Astrocyte (in vitro differentiated cells and primary cell): ENCODE data around the gene ATP2B2. TPM values are rescaled to one million over a fixed set of nuclear protein-coding genes. Genes with fewer than 3 reads are reported as not detected.

Source experiments
- DNase-seq: peaks from one replicate; pipeline ENCODE4 v3.0.0-alpha.2; 2010; ENCODE audit warnings: low read depth
- FAIRE-seq: peaks from 2 replicates; lab custom pipeline; 2011; peaks lifted over from hg19 to GRCh38; lab: Jason Lieb, UNC
- H2AFZ ChIP-seq: 2 replicates; pipeline ENCODE4 v1.6.0; 2012; ENCODE audit warnings: low read depth, low read length, inconsistent platforms
- H3K27ac ChIP-seq: 2 replicates; pipeline ENCODE4 v1.5.1; 2011; ENCODE audit warnings: low read depth, low read length, inconsistent platforms
- H3K27me3 ChIP-seq: 2 replicates; pipeline ENCODE4 v1.6.0; 2011; ENCODE audit warnings: low read length, inconsistent platforms; ENCODE audit not compliant: insufficient read depth
- H3K36me3 ChIP-seq: 2 replicates; pipeline ENCODE4 v1.5.1; 2011; ENCODE audit warnings: low read length, inconsistent platforms; ENCODE audit not compliant: insufficient read depth
- H3K4me1 ChIP-seq: 2 replicates; pipeline ENCODE4 v1.5.1; 2011; ENCODE audit warnings: low read length, inconsistent platforms; ENCODE audit not compliant: insufficient read depth
- H3K4me2 ChIP-seq: 2 replicates; pipeline ENCODE4 v1.6.0; 2012; ENCODE audit warnings: low read length, inconsistent platforms
- H3K4me3 ChIP-seq: 2 replicates; pipeline ENCODE4 v1.5.1; 2011; ENCODE audit warnings: low read depth, mild to moderate bottlenecking, low read length, inconsistent platforms; ENCODE audit not compliant: insufficient read depth
- H3K79me2 ChIP-seq: 2 replicates; pipeline ENCODE4 v1.6.0; 2012; ENCODE audit warnings: mild to moderate bottlenecking, low read length, inconsistent platforms; ENCODE audit not compliant: insufficient read depth
- H3K9ac ChIP-seq: 2 replicates; pipeline ENCODE4 v1.6.0; 2012; ENCODE audit warnings: mild to moderate bottlenecking, low read length, inconsistent platforms
- H3K9me3 ChIP-seq: 2 replicates; pipeline ENCODE4 v1.5.1; 2012; ENCODE audit warnings: low read depth, mild to moderate bottlenecking, low read length, inconsistent platforms; ENCODE audit not compliant: insufficient read depth
- H4K20me1 ChIP-seq: 2 replicates; pipeline ENCODE4 v1.6.0; 2012; ENCODE audit warnings: low read length, inconsistent platforms; ENCODE audit not compliant: insufficient read depth
- H3K27ac Mint-ChIP-seq: one replicate; pipeline ENCODE4 v1.8.0; 2021; ENCODE audit warnings: mild to moderate bottlenecking, mixed read lengths; ENCODE audit not compliant: unreplicated experiment
- H3K27me3 Mint-ChIP-seq: one replicate; pipeline ENCODE4 v1.8.0; 2021; ENCODE audit warnings: low read depth, mixed read lengths; ENCODE audit not compliant: unreplicated experiment
- H3K36me3 Mint-ChIP-seq: one replicate; pipeline ENCODE4 v1.8.0; 2021; ENCODE audit warnings: low read depth, mixed read lengths; ENCODE audit not compliant: unreplicated experiment
- H3K4me1 Mint-ChIP-seq: one replicate; pipeline ENCODE4 v1.8.0; 2021; ENCODE audit warnings: low read depth, mixed read lengths; ENCODE audit not compliant: unreplicated experiment
- H3K4me3 Mint-ChIP-seq: one replicate; pipeline ENCODE4 v1.8.0; 2021; ENCODE audit warnings: mild to moderate bottlenecking, moderate library complexity, mixed read lengths; ENCODE audit not compliant: unreplicated experiment
- H3K9me3 Mint-ChIP-seq: one replicate; pipeline ENCODE4 v1.8.0; 2021; ENCODE audit warnings: mild to moderate bottlenecking, mixed read lengths; ENCODE audit not compliant: unreplicated experiment
- EZH2 ChIP-seq: IDR thresholded peaks from 2 replicates; pipeline ENCODE4 v1.6.1; 2012; ENCODE audit warnings: mild to moderate bottlenecking, low read length, inconsistent platforms; ENCODE audit not compliant: insufficient read depth
- total RNA-seq: library from RNA; stranded (reverse); gene quantifications from 2 replicates; pipeline ENCODE4 v1.2.1, GENCODE V29; 2021
- TF ChIP-seq, protein P1 (sequence below): IDR thresholded peaks from 2 replicates; pipeline ENCODE4 v1.5.1; 2011; ENCODE audit warnings: low read depth, mild to moderate bottlenecking, inconsistent platforms, low read length, moderate library complexity; ENCODE audit not compliant: insufficient read depth

The ATP2B2 gene
- total RNA-seq, 1 donor from 2014 or later = 0.05 TPM

DNA sequence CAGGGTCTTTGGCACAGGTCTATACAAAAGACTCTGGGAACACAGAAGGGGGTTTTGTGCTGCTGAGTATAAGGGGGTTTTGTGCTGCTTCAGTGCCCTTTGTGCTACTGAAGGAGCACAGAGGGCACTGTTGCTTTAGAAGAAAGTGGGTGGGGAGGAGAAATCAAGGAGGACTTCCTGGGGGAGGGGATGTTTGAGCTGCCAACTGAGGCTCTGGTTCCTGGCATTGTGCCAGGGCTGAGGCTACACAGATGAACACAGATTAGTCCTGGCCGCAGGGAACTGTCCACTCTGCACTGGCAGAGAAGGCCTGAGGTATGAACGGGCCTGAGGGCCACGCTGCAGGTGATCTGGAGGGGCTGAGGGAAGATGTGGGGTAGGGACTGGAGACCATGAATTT, 152.2 kb downstream of the ATP2B2 start:
- H3K27me3 ChIP-seq = no peaks in the 10 kb centered on the region
- no peak for DNase-seq
- TF ChIP-seq, protein P1, sequence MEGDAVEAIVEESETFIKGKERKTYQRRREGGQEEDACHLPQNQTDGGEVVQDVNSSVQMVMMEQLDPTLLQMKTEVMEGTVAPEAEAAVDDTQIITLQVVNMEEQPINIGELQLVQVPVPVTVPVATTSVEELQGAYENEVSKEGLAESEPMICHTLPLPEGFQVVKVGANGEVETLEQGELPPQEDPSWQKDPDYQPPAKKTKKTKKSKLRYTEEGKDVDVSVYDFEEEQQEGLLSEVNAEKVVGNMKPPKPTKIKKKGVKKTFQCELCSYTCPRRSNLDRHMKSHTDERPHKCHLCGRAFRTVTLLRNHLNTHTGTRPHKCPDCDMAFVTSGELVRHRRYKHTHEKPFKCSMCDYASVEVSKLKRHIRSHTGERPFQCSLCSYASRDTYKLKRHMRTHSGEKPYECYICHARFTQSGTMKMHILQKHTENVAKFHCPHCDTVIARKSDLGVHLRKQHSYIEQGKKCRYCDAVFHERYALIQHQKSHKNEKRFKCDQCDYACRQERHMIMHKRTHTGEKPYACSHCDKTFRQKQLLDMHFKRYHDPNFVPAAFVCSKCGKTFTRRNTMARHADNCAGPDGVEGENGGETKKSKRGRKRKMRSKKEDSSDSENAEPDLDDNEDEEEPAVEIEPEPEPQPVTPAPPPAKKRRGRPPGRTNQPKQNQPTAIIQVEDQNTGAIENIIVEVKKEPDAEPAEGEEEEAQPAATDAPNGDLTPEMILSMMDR = no peak
- TF ChIP-seq EZH2 = no peak
- H3K27me3 Mint-ChIP-seq = peaks cover 44% of the 10 kb centered on the region
- no peak for FAIRE-seq
- peak overlapping the region; percentile 75 for H3K4me2 ChIP-seq
- H3K27ac ChIP-seq = peak overlapping the region; percentile 73
- no peaks in the 10 kb centered on the region for H3K9me3 ChIP-seq
- peak overlapping the region; percentile 67 for H3K9ac ChIP-seq
- H3K4me3 Mint-ChIP-seq = no peak overlapping the region
- H4K20me1 ChIP-seq = no peaks in the 10 kb centered on the region
- peaks cover 48% of the 10 kb centered on the region for H3K4me1 ChIP-seq
- H3K36me3 Mint-ChIP-seq = no peaks in the 10 kb centered on the region
- peaks cover 15% of the 10 kb centered on the region for H3K4me1 Mint-ChIP-seq
- H3K4me3 ChIP-seq = no peak overlapping the region
- H3K36me3 ChIP-seq = no peaks in the 10 kb centered on the region
- no peaks in the 10 kb centered on the region for H3K9me3 Mint-ChIP-seq
- no peak overlapping the region for H2AFZ ChIP-seq
- no peaks in the 10 kb centered on the region for H3K79me2 ChIP-seq
- H3K27ac Mint-ChIP-seq = no peak overlapping the region

DNA sequence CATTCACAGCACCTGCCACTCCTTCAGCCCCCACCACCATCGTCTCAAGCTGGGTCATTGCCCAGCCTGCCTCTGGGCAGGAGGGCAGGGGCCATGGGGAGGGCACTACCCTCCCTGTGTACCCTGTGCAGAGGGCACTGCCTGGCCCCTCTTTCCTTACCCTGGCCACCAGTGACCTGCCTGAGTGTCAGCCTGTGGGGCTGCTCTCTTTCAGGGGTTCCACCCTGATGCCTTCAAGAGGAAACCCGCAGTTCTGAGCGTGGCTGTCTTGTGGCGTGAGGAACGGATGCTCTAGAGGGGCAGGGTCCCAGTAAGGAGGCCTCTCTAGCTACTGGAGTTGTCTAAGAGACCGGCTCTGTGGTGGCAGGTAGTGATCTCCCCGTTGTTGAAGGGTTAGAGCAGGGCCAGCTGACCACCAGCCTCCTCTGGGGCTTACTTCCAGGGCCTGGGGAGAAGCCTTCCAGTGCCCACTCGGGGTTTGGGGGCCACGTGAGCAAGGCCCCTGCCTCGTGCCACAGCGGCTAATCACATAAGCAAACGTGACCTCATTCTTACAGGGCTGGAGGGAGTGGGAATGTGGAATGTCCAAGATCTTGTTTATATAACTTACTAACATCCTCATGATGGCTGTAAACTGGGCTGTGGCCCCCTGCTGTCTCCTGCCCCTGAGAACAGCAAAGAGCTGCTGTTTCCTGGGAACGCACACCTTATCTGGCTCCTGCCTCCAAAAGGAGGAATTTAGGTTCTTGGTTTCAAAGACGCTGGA, 153.1 kb downstream of the ATP2B2 start:
- Histone ChIP-seq H3K4me3 (no peak overlapping the region), H2AFZ (no peak overlapping the region), H3K27me3 (no peaks in the 10 kb centered on the region), H3K36me3 (no peaks in the 10 kb centered on the region), H4K20me1 (no peaks in the 10 kb centered on the region), H3K27ac (peak overlapping the region; percentile 73), H3K4me1 (peaks cover 40% of the 10 kb centered on the region), H3K9me3 (no peaks in the 10 kb centered on the region), H3K9ac (peak overlapping the region; percentile 69), H3K4me2 (peak overlapping the region; percentile 75), H3K79me2 (no peaks in the 10 kb centered on the region)
- Mint-ChIP-seq H3K27me3 (peaks cover 53% of the 10 kb centered on the region), H3K36me3 (no peaks in the 10 kb centered on the region), H3K4me1 (peaks cover 9% of the 10 kb centered on the region), H3K27ac (no peak overlapping the region), H3K4me3 (no peak overlapping the region), H3K9me3 (no peaks in the 10 kb centered on the region)
- FAIRE-seq (no peak), DNase-seq (peak; percentile 88)
- TF ChIP-seq, protein P1 = no peak
- TF ChIP-seq EZH2 = no peak
